Measurements from ENCODE around the gene TANC2.
A peak's percentile ranks its signal among the peaks of the same experiment; 100 is the strongest.

Gene TANC2

GRCh38 chr17:62965686-62966425 lies at the start of gene TANC2:
TSS of gene TANC2 (plus strand) at chr17:62966235. CDS start at chr17:63009560, 43,325 bp downstream.
- peak; percentile 71 for DNase-seq

GRCh38 chr17:62916684-62917571 lies 49.1 kb upstream of the TANC2 start:
- DNase-seq: no peak

DNA sequence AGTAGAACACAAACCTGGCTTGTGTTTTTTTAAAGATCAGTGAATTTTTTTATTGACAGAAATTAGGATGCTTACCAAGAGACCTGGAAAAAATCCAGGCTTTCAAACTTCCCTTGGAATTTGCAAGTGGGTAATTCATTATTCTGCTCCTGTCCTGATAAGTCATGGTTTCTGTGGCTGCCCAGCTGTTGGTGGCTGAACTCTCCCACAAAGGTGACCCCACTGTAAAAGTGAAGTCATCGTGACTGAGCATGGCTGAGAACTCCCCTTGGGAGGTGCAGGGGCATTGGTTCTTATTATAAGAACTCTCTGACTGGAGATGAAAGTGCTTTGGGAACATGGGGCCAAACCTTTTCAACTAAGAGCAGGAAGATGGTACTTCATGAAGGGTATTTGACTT lies 46.6 kb upstream of the TANC2 start:
- peak; percentile 11 for DNase-seq

- no peak for DNase-seq
Measured at GRCh38 chr17:62920300-62920699, 45.7 kb upstream of the TANC2 start.

- no peak for DNase-seq
Measured at GRCh38 chr17:62921817-62922216, 44.2 kb upstream of the TANC2 start.

GRCh38 chr17:62923258-62924150 lies 42.5 kb upstream of the TANC2 start:
- DNase-seq: no peak

DNA sequence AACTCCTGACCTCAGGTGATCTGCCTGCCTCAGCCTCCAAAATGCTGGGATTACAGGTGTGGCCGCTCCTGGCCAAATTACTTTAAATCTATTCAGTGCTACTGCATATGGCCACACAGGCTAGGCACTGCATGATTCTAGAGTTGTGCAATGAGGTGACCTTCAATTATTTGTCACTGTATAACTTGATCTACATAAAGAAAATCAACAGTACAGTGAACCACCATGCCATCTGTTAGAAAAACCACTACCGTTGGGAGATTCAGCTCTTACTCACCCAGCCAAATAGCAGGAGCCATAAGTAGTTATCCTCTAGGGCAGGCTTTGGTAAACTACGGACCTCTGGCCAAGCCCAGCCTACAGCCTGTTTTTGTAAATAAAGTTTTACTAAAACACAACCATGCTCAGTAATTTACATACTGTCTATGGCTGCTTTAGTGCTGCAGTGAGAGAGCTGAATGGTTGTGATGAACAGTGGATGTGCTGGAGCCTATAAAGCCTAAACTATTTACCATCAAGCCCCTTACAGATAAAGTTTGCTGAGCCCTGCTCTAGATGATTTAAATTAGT lies 40.7 kb upstream of the TANC2 start:
- no peak for DNase-seq

DNA sequence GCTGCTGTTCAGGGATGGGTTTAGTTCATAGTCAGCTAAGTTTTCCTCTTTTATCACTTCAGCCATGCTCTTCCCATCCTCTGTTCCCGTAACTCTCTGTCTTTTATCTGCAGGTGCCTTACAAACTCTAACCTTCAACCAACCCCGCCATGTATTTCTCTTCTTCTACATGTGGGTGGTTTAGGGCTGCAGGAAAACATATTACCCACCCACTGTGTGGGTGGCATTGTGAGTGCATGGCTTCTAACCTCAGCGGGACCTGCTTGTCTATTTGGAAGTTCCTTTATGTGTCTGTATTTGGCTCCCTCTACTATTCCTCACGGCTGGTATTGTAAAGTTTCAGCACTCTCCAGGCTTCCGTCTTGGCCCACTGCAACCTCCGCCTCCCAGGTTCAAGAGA lies 39.0 kb upstream of the TANC2 start:
- DNase-seq: no peak

DNA sequence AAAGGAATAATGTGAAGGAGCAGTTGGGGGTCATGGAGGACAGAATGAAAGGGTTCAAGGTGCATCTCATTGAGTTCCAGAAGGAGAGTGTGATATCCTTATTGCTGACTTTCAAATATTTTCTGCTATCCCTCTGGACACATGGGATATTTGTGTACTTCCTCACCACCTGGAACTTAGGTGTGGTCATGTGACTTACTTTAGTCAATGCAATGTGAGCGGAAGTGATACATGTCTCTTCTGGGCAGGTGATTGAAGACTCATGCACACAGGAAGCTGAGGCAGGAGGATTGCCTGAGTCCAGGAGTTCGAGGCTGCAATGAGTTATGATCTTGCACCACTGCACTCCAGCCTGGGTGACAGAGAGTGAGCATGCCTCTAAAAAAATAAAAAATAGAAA lies 36.7 kb upstream of the TANC2 start:
- no peak for DNase-seq

GRCh38 chr17:62931101-62931500 lies 34.9 kb upstream of the TANC2 start:
- DNase-seq: no peak

DNA sequence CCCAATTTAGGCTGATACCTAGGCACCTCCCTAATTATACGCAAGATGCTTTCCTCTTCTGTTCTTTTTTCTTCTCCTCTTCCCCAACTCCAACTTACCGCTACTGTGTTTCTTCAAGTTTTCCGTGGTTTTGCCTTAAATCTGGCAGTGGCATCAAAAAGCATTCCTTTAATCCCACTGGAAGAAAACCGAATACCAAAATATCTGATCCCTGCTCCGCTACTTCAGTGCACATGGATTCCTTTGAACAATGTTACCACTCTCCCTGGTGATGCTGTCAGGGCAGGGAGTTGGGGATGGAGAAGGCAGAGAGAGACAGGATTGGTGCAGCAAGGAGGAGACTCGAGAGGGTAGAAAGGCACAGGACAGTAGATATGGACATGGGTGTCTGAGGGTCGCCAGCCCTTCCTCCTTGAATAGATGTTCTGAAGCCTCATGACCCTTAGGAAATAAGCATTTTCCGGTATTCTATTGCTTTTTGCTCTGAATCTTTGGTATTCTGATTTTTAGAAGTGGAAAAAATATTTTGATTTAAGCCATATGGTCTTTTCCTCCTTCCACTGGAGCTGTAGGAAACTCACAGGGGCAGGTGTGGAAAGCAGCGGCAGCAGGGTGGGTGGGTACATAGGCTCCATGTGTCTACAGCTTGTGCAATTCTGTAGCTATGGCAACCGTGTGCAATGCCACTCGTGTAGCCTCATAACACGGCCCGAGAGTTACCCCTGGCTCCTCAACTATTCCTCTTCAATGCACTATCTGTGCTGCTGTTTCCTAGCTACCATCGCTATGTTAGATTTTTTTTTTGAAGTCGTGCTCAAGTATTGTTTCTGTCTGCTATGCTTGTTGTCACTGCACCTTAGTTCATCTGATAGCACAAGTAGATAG lies 32.3 kb upstream of the TANC2 start:
- no peak for DNase-seq

DNA sequence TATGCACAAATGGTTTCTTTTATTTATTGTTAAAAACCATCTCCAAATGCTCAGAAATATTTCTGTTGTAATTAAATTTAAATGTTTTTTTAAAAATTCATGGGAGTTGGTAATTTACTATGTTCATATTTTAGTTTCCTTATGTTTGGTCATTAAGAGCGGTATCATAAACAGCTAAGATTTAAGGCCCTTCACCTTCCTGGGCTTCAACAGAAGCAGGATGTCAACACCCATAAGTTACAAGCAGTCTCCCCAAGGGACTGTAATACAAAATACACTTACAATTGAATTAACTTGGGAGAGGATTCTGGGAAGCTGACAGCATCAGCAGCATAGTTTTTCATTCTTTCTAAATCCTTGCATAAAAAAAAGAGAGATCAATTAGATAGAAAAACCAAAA lies 30.9 kb upstream of the TANC2 start:
- DNase-seq: no peak

GRCh38 chr17:62935523-62935922 lies 30.5 kb upstream of the TANC2 start:
- no peak for DNase-seq

GRCh38 chr17:62937606-62938005 lies 28.4 kb upstream of the TANC2 start:
- DNase-seq: no peak

DNA sequence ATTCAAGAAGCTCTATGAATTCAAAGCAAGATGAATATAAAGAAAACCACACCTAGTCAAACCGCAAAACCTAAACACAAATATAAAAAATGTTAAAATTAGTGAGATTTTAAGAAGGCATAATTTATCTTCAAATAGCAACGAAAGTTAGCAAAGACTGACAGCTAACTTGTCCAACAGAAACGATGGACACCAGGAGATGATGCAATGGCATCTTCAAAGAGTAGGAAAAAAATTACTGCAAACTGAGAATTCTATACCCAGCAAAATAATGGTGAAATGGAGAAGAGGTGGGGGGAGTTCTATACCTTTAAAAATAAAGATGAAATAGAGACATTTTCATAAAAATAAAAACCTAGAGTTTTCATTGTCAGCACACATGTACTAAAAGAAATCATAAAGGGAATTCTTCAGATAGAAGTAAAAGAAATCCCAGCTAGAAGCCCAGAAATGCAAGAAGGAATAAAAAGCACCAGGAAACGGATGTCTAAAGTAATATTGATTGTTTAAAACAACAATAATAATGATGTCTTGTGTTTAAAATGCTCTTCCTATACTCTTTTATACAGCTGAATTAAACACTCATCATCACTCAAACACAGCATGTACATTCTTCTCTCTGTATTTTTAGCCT lies 24.6 kb upstream of the TANC2 start:
- DNase-seq: no peak

DNA sequence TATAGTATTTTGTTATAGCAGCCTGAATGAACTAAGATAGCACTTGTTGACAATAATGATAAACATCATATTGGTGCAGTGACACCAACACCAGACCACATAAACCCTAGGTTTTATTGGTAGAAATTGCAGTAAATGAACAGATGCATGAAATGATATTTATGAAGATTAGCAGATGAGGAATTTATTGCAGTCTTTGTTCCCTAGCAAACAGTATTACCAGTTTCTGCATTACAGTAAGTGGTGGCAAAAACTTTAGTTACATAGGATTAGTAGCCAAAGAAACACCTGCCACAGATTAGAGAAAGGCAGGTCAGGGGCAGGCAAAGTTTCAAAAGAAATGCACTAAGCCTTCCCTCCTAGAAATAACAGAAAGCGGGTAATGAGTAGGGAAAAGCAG lies 17.7 kb upstream of the TANC2 start:
- DNase-seq: no peak

- DNase-seq: no peak
Measured at GRCh38 chr17:62949036-62949435, 17.0 kb upstream of the TANC2 start.

DNA sequence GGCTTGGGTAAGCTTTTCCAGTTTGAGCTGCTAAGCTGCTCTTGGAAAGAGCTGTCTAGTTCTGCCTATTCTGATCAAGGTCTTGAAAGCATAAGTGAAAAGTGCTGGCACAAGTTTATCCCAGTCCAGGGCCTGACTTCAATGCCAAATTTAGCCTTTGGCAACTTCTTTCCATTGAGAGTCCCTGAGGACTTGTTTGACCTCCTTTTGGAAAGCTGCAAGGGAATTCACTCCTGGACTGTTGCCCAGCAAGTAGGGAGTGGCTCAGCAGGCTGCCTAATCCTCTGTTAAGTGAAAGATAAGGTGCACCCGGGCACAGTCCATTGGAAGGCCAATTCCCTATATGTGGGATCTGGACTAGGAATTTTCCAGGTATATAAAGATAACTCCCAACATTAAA lies 16.0 kb upstream of the TANC2 start:
- DNase-seq: no peak

DNA sequence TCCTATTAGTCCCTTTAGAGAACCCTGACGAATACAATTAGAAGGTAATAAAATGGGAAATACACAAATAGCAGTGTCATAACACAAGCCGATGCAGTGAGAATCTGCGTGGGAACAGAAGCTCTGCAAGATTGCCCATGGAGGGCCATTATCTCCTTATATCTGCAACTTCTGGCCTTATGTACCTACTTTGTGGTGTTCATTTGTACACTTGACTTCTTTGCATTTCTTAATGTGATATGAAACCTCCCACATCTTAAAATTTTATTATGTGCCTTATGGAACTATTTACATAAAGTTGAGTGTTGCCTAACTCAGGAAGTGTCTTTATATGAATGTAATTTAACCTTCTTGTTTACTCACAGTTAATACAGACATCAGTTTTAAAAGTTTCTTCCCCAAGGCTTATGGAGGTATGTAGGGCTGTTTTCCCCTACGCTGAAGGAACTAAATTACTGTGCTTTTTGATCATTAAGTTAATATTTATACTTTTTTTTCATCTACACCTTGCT lies 10.1 kb upstream of the TANC2 start:
- no peak for DNase-seq

DNA sequence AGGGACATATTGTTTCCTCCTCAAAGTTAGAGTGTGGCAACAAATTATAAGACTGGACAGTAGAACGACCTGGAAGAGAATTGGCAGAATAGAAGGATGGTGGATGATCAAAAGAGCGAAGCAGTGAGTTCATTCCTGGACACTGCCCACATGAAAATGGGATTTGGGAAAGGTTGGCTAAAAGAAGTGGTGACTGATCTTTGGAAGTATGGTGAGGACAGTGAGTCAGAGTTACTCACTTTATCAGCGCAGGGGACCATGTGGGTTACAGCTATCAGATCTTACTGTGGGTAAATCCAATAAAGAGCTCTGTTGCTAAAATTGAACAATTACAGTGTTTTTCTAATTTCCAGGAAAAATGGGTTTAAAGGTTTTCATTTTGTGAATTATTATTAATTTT lies 2.7 kb upstream of the TANC2 start:
- peak; percentile 50 for DNase-seq

GRCh38 chr17:62964506-62964905 lies 1.5 kb upstream of the TANC2 start:
- DNase-seq: no peak
